ENCODE measurements around the gene CKS1B. TPM values are rescaled to one million over a fixed set of nuclear protein-coding genes. Genes with fewer than 3 reads are reported as not detected.

The CKS1B gene
- total and polyA plus RNA-seq, 2 donors (not counting 1 experiment from before 2014, with no cell fraction given) = 16.8 to 33.0 TPM

- POLR2A ChIA-PET = interaction anchor here (0.7 to 1.3 kb wide), 3 partner anchors 12 to 1043 kb away, joined by 3 to 8 read pairs (median 4); partner anchors contain the start of gene PBXIP1
- H3K9me3 Mint-ChIP-seq (ENCODE audit: insufficient read depth) = no peaks in the 10 kb centered on the region
- intact Hi-C loops (cut with micrococcal nuclease) = no loop called here
- TF ChIP-seq EZH2 (IDR thresholded peaks at IDR 0.05; ENCODE audit: borderline replicate concordance, insufficient read depth, low read depth, low read length, poor library complexity, severe bottlenecking) (no peak), CTCF (IDR thresholded peaks at IDR 0.05) (no peak)
- ATAC-seq (ENCODE audit: low read depth) (no peak), DNase-seq (no peak)
- Histone ChIP-seq H3K4me3 (ENCODE audit: control extremely low read depth in 1 of 5, extremely low read depth in 1 of 5, insufficient read depth in 1 of 5, low read depth in 2 of 5, low read length in 4 of 5) (no peak overlapping the region), H3K9me3 (ENCODE audit: control extremely low read depth in 1 of 3, control insufficient read depth in 2 of 3, insufficient read depth in 1 of 3, low read length in 2 of 3) (no peaks in the 10 kb centered on the region), H3K4me2 (replicated peaks; ENCODE audit: low read depth, low read length, poor library complexity, severe bottlenecking) (no peak overlapping the region), H3K36me3 (replicated peaks in 1 of 2; ENCODE audit: control extremely low read depth in 1 of 2, control insufficient read depth in 1 of 2, extremely low read depth in 1 of 2, insufficient read depth in 2 of 2, low read length in 1 of 2) (peaks cover 0 to 41% of the 10 kb centered on the region in 2 experiments), H3K4me1 (ENCODE audit: control insufficient read depth in 2 of 2, insufficient read depth in 2 of 2, low read length in 2 of 2) (peaks cover 12 to 19% of the 10 kb centered on the region in 2 donors), H3K9ac (ENCODE audit: low read length) (no peak overlapping the region), H3K27ac (ENCODE audit: low read length in 2 of 2) (no peak overlapping the region), H3K27me3 (replicated peaks in 1 of 4; ENCODE audit: control extremely low read depth in 1 of 4, control insufficient read depth in 3 of 4, insufficient read depth in 4 of 4, low read length in 3 of 4) (no peaks in the 10 kb centered on the region), H3K79me2 (ENCODE audit: control insufficient read depth, insufficient read depth, low read length) (peaks cover 58% of the 10 kb centered on the region), H2AFZ (ENCODE audit: insufficient read depth, low read depth, low read length, poor library complexity, severe bottlenecking) (no peak overlapping the region), H4K20me1 (ENCODE audit: control insufficient read depth, insufficient read depth, low read length, poor library complexity, severe bottlenecking) (peaks cover 42% of the 10 kb centered on the region)
- no peaks in the 10 kb centered on the region for H3K27me3 Mint-ChIP-seq
- no peak overlapping the region for H3K4me3 Mint-ChIP-seq
- CTCF ChIA-PET = interaction anchor here (1.2 to 9.8 kb wide), 6 partner anchors 11 to 74 kb away, joined by 3 to 72 read pairs (median 4); no protein-coding TSS in a partner anchor
- H3K27ac Mint-ChIP-seq = no peak overlapping the region
- peaks cover 23% of the 10 kb centered on the region for H3K4me1 Mint-ChIP-seq
- WGBS (ENCODE audit: insufficient coverage) = 95% methylated on average over 5 of the region's 6 CpGs
These were observed 12.8 kb downstream of the CKS1B start for GRCh38 chr1:154987326-154987725.

DNA sequence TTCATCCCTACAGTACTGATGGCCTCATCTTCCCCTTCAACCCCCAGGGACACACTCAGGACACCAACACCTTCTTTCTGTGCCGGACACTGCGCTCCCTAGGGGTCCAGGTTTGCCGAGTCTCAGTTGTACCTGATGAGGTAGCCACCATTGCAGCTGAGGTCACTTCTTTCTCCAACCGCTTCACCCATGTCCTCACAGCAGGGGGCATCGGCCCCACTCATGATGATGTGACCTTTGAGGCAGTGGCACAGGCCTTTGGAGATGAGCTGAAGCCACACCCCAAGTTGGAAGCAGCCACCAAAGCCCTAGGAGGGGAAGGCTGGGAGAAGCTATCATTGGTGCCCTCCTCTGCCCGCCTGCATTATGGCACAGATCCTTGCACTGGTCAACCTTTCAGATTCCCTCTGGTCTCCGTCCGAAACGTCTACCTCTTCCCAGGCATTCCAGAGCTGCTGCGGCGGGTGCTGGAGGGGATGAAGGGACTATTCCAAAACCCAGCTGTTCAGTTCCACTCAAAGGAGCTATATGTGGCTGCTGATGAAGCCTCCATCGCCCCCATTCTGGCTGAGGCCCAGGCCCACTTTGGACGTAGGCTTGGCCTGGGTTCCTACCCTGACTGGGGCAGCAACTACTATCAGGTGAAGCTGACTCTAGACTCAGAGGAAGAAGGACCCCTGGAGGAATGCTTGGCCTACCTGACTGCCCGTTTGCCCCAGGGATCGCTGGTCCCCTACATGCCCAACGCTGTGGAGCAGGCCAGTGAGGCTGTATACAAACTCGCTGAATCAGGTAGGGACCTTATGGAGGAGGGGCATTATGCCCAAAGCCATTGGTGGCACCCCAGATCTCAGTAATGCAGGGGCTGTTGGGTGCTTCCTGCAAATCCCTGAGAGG is 13.8 kb downstream of the CKS1B start:
- H3K36me3 ChIP-seq (replicated peaks in 1 of 2; ENCODE audit: control extremely low read depth in 1 of 2, control insufficient read depth in 1 of 2, extremely low read depth in 1 of 2, insufficient read depth in 2 of 2, low read length in 1 of 2) = peaks cover 0 to 47% of the 10 kb centered on the region in 2 experiments
- intact Hi-C loops (cut with micrococcal nuclease) = no loop called here
- H3K4me3 ChIP-seq (ENCODE audit: control extremely low read depth in 1 of 5, extremely low read depth in 1 of 5, insufficient read depth in 1 of 5, low read depth in 2 of 5, low read length in 4 of 5) = no peak overlapping the region
- DNase-seq (no peak), ATAC-seq (ENCODE audit: low read depth) (no peak)
- no peaks in the 10 kb centered on the region for H3K27me3 Mint-ChIP-seq
- no peak overlapping the region for H3K4me3 Mint-ChIP-seq
- no peaks in the 10 kb centered on the region for H3K9me3 Mint-ChIP-seq (ENCODE audit: insufficient read depth)
- H3K4me2 ChIP-seq (replicated peaks; ENCODE audit: low read depth, low read length, poor library complexity, severe bottlenecking) = no peak overlapping the region
- peaks cover 23% of the 10 kb centered on the region for H3K4me1 Mint-ChIP-seq
- H4K20me1 ChIP-seq (ENCODE audit: control insufficient read depth, insufficient read depth, low read length, poor library complexity, severe bottlenecking) = peaks cover 42% of the 10 kb centered on the region
- H3K27ac Mint-ChIP-seq = no peak overlapping the region
- no peak overlapping the region for H3K27ac ChIP-seq (ENCODE audit: low read length in 2 of 2)
- ChIA-PET POLR2A (interaction anchor here (1.2 to 1.3 kb wide), 2 partner anchors 11 to 32 kb away, joined by 4 to 8 read pairs; partner anchors contain the start of gene PBXIP1), CTCF (interaction anchor here (1.2 to 9.8 kb wide), 6 partner anchors 11 to 74 kb away, joined by 3 to 72 read pairs (median 4); no protein-coding TSS in a partner anchor)
- 94% methylated on average over 17 of the region's 17 CpGs for WGBS (ENCODE audit: insufficient coverage)
- no peak overlapping the region for H3K9ac ChIP-seq (ENCODE audit: low read length)
- TF ChIP-seq EZH2 (IDR thresholded peaks at IDR 0.05; ENCODE audit: borderline replicate concordance, insufficient read depth, low read depth, low read length, poor library complexity, severe bottlenecking) (no peak), CTCF (IDR thresholded peaks at IDR 0.05) (no peak)
- H3K4me1 ChIP-seq (ENCODE audit: control insufficient read depth in 2 of 2, insufficient read depth in 2 of 2, low read length in 2 of 2) = peaks cover 8 to 14% of the 10 kb centered on the region in 2 donors
- peaks cover 55% of the 10 kb centered on the region for H3K79me2 ChIP-seq (ENCODE audit: control insufficient read depth, insufficient read depth, low read length)
- H3K27me3 ChIP-seq (replicated peaks in 1 of 4; ENCODE audit: control extremely low read depth in 1 of 4, control insufficient read depth in 3 of 4, insufficient read depth in 4 of 4, low read length in 3 of 4) = no peaks in the 10 kb centered on the region
- no peaks in the 10 kb centered on the region for H3K9me3 ChIP-seq (ENCODE audit: control extremely low read depth in 1 of 3, control insufficient read depth in 2 of 3, insufficient read depth in 1 of 3, low read length in 2 of 3)
- no peak overlapping the region for H2AFZ ChIP-seq (ENCODE audit: insufficient read depth, low read depth, low read length, poor library complexity, severe bottlenecking)

All from B cell (primary cell).